HEK293T (cell line): Measurements from ENCODE around the gene BNIP5.

ENCODE experiments used
- CTCF ChIA-PET: fragments of 350-600 bp; formaldehyde crosslinking; extraction: SDS; loops from one replicate; lab custom pipeline; 2021; ENCODE audit warnings: antibody characterized with exemption, inconsistent platforms; lab: Yijun Ruan, JAX
- POLR2A ChIA-PET: fragments of 350-600 bp; formaldehyde crosslinking; extraction: SDS; loops from one replicate; lab custom pipeline; 2020; ENCODE audit warnings: antibody characterized with exemption, inconsistent platforms; lab: Yijun Ruan, JAX
- DNase-seq: peaks from one replicate; pipeline ENCODE4 v3.0.0; 2012; ENCODE audit warnings: mixed read lengths; ENCODE audit errors: extremely low spot score
- ARNT ChIP-seq: fragments of 450-650 bp; IDR thresholded peaks from 2 replicates; pipeline ENCODE4 v1.6.1; 2017; ENCODE audit warnings: mild to moderate bottlenecking
- BHLHE40 ChIP-seq: fragments of 450-650 bp; IDR thresholded peaks from 2 replicates; pipeline ENCODE4 v1.6.1; 2016; ENCODE audit warnings: mild to moderate bottlenecking, moderate library complexity, borderline replicate concordance
- CTBP1 ChIP-seq: fragments of 450-650 bp; IDR thresholded peaks from 2 replicates; pipeline ENCODE4 v1.6.1; 2016; ENCODE audit warnings: borderline replicate concordance
- ELF4 ChIP-seq: fragments of 450-650 bp; IDR thresholded peaks from 2 replicates; pipeline ENCODE4 v1.6.1; 2017; ENCODE audit warnings: antibody characterized with exemption
- FOXA1 ChIP-seq: fragments of 450-650 bp; IDR thresholded peaks from 2 replicates; pipeline ENCODE4 v1.6.1; 2016; ENCODE audit warnings: mild to moderate bottlenecking
- FOXK2 ChIP-seq: fragments of 450-650 bp; IDR thresholded peaks from 2 replicates; pipeline ENCODE4 v1.6.1; 2016; ENCODE audit warnings: mild to moderate bottlenecking
- FOXM1 ChIP-seq: fragments of 450-650 bp; IDR thresholded peaks from 2 replicates; pipeline ENCODE4 v1.6.1; 2017; ENCODE audit warnings: mild to moderate bottlenecking, borderline replicate concordance
- HDGF ChIP-seq: fragments of 450-650 bp; IDR thresholded peaks from 2 replicates; pipeline ENCODE4 v1.6.1; 2017; ENCODE audit warnings: antibody characterized with exemption, borderline replicate concordance
- L3MBTL2 ChIP-seq: fragments of 450-650 bp; conservative IDR thresholded peaks from 2 replicates; pipeline ENCODE4 v1.6.1; 2016; ENCODE audit warnings: mild to moderate bottlenecking
- LEF1 ChIP-seq: fragments of 450-650 bp; IDR thresholded peaks from 2 replicates; pipeline ENCODE4 v1.6.1; 2017; ENCODE audit warnings: mild to moderate bottlenecking, borderline replicate concordance
- NFRKB ChIP-seq: fragments of 450-650 bp; IDR thresholded peaks from 2 replicates; pipeline ENCODE4 v1.6.1; 2016; ENCODE audit warnings: mild to moderate bottlenecking, moderate library complexity
- SP1 ChIP-seq: fragments of 450-650 bp; IDR thresholded peaks from 2 replicates; pipeline ENCODE4 v1.6.1; 2017
- SUZ12 ChIP-seq: fragments of 450-650 bp; IDR thresholded peaks from 2 replicates; pipeline ENCODE4 v1.6.1; 2016; ENCODE audit warnings: mild to moderate bottlenecking
- TARDBP ChIP-seq: fragments of 450-650 bp; IDR thresholded peaks from 2 replicates; pipeline ENCODE4 v1.6.1; 2016
- ZNF384 ChIP-seq: fragments of 450-650 bp; IDR thresholded peaks from 2 replicates; pipeline ENCODE4 v1.6.1; 2016
- TF ChIP-seq, protein P1 (sequence below): fragments of 450-650 bp; IDR thresholded peaks from 2 replicates; pipeline ENCODE4 v1.6.1; 2016

Gene BNIP5

DNA sequence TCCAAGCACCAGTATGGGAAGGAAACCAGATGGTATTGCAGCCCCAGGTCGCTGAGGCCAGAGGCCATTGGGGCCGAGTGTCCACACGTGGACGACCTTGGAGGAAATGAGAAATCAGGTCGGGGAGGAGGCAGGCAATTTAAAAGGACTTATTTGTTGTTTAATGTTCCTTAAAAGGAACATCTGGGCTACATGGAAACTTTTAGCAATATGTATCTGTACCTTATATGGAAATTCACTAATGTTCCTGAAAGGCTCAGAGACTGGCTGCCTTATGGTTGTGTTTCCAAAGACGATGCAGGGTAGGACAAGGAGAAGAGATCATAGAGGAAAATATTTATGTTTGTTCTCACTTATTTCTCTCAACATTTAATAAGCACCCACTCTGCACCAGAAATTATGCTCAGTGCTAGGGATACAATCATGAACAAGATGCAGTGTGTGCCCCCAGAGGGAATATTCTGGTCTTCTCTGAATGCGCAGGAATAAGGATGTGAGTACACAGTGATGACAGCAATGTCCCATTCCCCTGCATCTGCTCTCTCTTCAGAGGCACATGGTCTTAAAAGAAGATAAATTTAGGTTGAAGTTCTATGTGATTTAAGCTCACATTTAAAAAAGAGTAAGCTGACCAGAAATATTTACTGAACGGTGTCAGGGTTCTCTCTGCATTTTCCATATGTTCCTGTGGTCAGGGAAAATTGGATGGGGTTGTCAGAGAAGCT lies 3.4 kb downstream of the BNIP5 start:
- TF ChIP-seq SUZ12 (no peak), SP1 (no peak), FOXM1 (no peak), ARNT (no peak), FOXK2 (no peak)
- no peak for DNase-seq
- POLR2A ChIA-PET, result interaction anchor here (1.3 kb wide), 1 partner anchor 13 kb away, joined by 5 read pairs; no protein-coding TSS in a partner anchor
- CTCF ChIA-PET, result interaction anchor here (1.1 kb wide), 1 partner anchor 13 kb away, joined by 4 read pairs; no protein-coding TSS in a partner anchor

DNA sequence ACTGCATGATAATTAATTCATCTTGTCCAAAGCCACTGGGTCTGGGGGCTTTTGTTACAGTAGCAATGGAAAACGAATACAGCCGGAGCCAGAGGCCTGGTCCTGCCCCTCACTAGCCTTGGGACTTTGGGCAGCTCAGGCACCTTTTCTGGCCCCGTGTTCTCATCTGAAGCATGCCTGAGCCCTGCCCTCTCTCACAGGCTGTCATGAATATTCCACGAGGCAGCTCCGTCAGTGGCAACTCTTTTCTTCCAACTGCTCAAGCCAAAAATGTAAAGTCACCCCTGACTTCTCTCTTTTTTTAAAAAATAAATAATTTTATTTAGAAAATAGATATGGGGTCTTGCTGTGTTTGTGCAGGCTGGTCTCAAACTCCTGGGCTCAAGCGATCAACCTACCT lies 5.3 kb downstream of the BNIP5 start:
- ChIA-PET CTCF (no interaction called here), POLR2A (interaction anchor here (1.5 kb wide), 1 partner anchor 9 kb away, joined by 5 read pairs; no protein-coding TSS in a partner anchor)
- no peak for TF ChIP-seq TARDBP
- TF ChIP-seq, protein P1, sequence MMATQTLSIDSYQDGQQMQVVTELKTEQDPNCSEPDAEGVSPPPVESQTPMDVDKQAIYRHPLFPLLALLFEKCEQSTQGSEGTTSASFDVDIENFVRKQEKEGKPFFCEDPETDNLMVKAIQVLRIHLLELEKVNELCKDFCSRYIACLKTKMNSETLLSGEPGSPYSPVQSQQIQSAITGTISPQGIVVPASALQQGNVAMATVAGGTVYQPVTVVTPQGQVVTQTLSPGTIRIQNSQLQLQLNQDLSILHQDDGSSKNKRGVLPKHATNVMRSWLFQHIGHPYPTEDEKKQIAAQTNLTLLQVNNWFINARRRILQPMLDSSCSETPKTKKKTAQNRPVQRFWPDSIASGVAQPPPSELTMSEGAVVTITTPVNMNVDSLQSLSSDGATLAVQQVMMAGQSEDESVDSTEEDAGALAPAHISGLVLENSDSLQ, result no peak
- TF ChIP-seq ELF4, result no peak
- TF ChIP-seq SP1, result no peak
- no peak for TF ChIP-seq CTBP1
- no peak for TF ChIP-seq L3MBTL2
- TF ChIP-seq ZNF384, result no peak
- no peak for TF ChIP-seq NFRKB
- no peak for TF ChIP-seq LEF1
- TF ChIP-seq SUZ12, result no peak
- no peak for TF ChIP-seq ARNT
- no peak for TF ChIP-seq BHLHE40
- TF ChIP-seq FOXM1, result no peak
- no peak for TF ChIP-seq HDGF
- TF ChIP-seq FOXK2, result no peak
- no peak for TF ChIP-seq FOXA1
- no peak for DNase-seq

DNA sequence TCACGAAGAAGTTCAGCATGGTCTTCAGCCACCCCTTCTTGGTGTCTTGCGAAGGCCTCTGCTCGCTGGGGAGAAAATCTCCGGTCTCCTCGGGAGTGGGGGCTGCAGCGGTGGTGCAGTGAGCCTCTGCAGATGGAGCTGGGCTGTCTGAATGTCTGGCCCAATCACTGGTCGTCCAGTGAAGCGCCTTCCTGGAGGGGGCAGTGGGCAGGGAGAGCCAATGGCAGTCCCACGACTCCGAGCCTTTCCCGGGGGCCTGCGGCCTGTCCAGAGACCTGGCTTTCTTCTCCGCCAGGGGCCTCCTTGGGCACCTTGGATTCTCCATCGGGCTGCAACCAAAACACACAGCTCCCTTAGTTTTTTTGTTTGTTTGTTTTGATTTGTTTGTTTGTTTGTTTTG lies 6.3 kb downstream of the BNIP5 start:
- DNase-seq, result no peak
- TF ChIP-seq L3MBTL2 (no peak), ELF4 (no peak), NFRKB (no peak), LEF1 (no peak), SUZ12 (no peak), CTBP1 (no peak)
- TF ChIP-seq, protein P1, result no peak
- CTCF ChIA-PET, result interaction anchor here (0.6 to 1.1 kb wide), 2 partner anchors 10 to 11 kb away, joined by 3 to 4 read pairs; no protein-coding TSS in a partner anchor
- POLR2A ChIA-PET, result interaction anchor here (1.5 kb wide), 1 partner anchor 10 kb away, joined by 5 read pairs; no protein-coding TSS in a partner anchor

DNA sequence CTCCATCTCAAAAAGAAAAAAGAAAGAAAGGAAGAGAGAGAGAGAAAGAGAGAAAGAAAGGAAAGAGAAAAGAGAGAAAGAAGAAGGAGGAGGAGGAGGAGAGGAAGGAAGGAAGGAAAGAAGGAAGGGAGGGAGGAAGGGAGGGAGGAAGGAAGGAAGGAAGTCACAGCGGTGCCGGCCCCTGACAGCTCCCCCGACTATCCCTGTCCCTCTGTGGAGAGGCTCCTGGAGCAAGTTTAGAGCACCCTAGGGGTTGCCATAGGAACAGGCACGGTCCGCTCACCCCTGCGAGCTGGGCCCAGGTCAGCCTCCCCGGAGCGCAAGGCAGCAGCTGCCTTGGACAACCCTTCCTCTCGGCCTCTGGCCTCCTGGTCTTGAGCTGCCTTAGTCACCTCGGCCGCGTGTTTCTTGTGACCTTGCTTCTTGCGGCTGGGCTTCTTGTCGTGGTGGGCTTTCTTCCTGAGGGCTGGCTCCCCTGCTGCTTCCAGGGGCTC lies 6.8 kb downstream of the BNIP5 start:
- no peak for DNase-seq
- POLR2A ChIA-PET, result interaction anchor here (1.4 kb wide), 1 partner anchor 11 kb away, joined by 4 read pairs; no protein-coding TSS in a partner anchor
- no peak for TF ChIP-seq SUZ12
- TF ChIP-seq NFRKB, result no peak
- no peak for TF ChIP-seq TARDBP
- no peak for TF ChIP-seq ARNT
- TF ChIP-seq HDGF, result no peak
- TF ChIP-seq ELF4, result no peak
- no peak for TF ChIP-seq LEF1
- TF ChIP-seq FOXM1, result no peak
- no peak for TF ChIP-seq BHLHE40
- no peak for TF ChIP-seq FOXK2
- TF ChIP-seq SP1, result no peak
- no peak for TF ChIP-seq CTBP1
- no peak for TF ChIP-seq ZNF384
- TF ChIP-seq FOXA1, result no peak
- TF ChIP-seq, protein P1, result no peak
- TF ChIP-seq L3MBTL2, result no peak
- CTCF ChIA-PET, result interaction anchor here (0.6 to 1.1 kb wide), 4 partner anchors 10 to 190 kb away, joined by 3 to 4 read pairs (median 4); no protein-coding TSS in a partner anchor

DNA sequence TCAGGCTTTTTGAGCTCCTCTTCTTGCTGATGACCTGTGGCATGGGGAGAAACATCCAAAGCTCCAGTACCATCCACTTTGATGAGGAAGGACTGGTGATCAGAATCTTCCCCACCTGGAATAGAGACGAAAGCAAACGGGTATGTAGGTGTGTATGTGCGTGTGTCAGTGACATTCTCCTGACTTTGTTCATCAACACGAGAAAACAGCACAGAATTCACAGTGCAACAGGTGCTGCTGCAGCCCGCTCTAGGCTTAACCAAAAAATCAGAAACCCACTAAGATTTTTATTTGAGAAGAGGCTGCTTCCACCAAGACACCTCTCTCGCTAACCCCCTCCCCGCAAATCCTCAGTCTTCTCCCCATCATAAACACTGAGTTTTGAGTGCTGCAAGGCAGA lies 8.1 kb downstream of the BNIP5 start:
- POLR2A ChIA-PET, result interaction anchor here (1.4 kb wide), 1 partner anchor 9 kb away, joined by 4 read pairs; no protein-coding TSS in a partner anchor
- DNase-seq, result no peak
- CTCF ChIA-PET, result no interaction called here
- TF ChIP-seq FOXA1 (no peak), BHLHE40 (no peak), LEF1 (no peak), ZNF384 (no peak), ARNT (no peak), L3MBTL2 (no peak), SUZ12 (no peak)

DNA sequence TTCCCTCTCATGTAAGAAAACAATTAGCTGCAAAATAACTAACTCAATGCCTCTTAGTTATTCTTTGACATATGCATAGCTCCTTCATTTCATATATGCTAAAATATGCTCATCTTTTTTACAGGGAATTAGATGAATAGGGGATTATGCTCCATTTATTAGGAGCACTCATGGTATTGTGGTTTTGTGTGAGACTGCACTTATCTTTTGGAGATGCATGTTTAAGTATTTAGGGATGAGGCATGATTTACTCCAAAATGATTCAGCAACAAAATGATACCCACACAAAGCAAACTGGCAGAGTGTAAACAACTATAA lies 8.8 kb downstream of the BNIP5 start:
- POLR2A ChIA-PET, result no interaction called here
- no peak for DNase-seq
- TF ChIP-seq, protein P1, result no peak
- TF ChIP-seq SUZ12 (no peak), LEF1 (no peak), ELF4 (no peak), FOXK2 (no peak), FOXA1 (no peak), NFRKB (no peak), TARDBP (no peak), L3MBTL2 (no peak), BHLHE40 (no peak), ARNT (no peak), HDGF (no peak), ZNF384 (no peak), CTBP1 (no peak), SP1 (no peak), FOXM1 (no peak)
- CTCF ChIA-PET, result interaction anchor here (0.6 to 0.8 kb wide), 2 partner anchors 13 to 26 kb away, joined by 3 read pairs; no protein-coding TSS in a partner anchor
